IMR-90 (cell line): ENCODE measurements around the gene RTN4IP1. TPM values are rescaled to one million over a fixed set of nuclear protein-coding genes. Genes with fewer than 3 reads are reported as not detected.

Source experiments
- ATAC-seq: fragments of 200-7000 bp; cut with Tn5 transposase; 2 replicates; pipeline ENCODE4 v1.9.1; 2020; ENCODE audit warnings: low read depth, mild to moderate bottlenecking, moderate library complexity
- BruUV-seq: library from RNA; stranded (reverse); fragments of 400-500 nt; replicated peaks from 2 replicates; lab custom pipeline; 2021; lab: Mats Ljungman, UMichigan
- CTCF ChIA-PET: fragments of 300-600 bp; formaldehyde crosslinking; extraction: SDS; loops from one replicate; lab custom pipeline; 2021; ENCODE audit warnings: antibody characterized with exemption; lab: Yijun Ruan, JAX
- POLR2A ChIA-PET: fragments of 300-600 bp; sonication (Branson Sonifier 250); formaldehyde crosslinking; loops from one replicate; lab custom pipeline; 2022; ENCODE audit warnings: antibody characterized with exemption; ENCODE audit not compliant: unreplicated experiment; lab: Charles Lee
- DNase-seq: peaks from one replicate; pipeline ENCODE4 v3.0.0; 2013
- H2AFZ ChIP-seq: replicated peaks from 2 replicates; pipeline ENCODE3; 2013; ENCODE audit warnings: low read length, mild to moderate bottlenecking; ENCODE audit not compliant: poor library complexity
- H2AK5ac ChIP-seq: 2 replicates; pipeline ENCODE4 v1.6.1; 2013; ENCODE audit warnings: low read depth, low read length, inconsistent platforms
- H2AK9ac ChIP-seq: replicated peaks from 2 replicates; pipeline ENCODE3; 2013; ENCODE audit warnings: mild to moderate bottlenecking, low read depth, low read length, moderate library complexity; ENCODE audit not compliant: poor library complexity
- H2BK120ac ChIP-seq: 2 replicates; pipeline ENCODE4 v1.6.1; 2013; ENCODE audit warnings: low read depth, low read length, inconsistent platforms
- H2BK15ac ChIP-seq: 3 replicates; pipeline ENCODE4 v1.6.1; 2013; ENCODE audit warnings: low read depth, low read length, inconsistent platforms
- H2BK20ac ChIP-seq: 2 replicates; pipeline ENCODE4 v1.6.1; 2013; ENCODE audit warnings: low read depth, mild to moderate bottlenecking, inconsistent platforms, low read length, moderate library complexity
- H2BK5ac ChIP-seq: 2 replicates; pipeline ENCODE4 v1.6.1; 2013; ENCODE audit warnings: mild to moderate bottlenecking, low read depth, low read length, inconsistent platforms; ENCODE audit not compliant: poor library complexity, severe bottlenecking
- H3K14ac ChIP-seq: replicated peaks from 2 replicates; pipeline ENCODE4 v1.6.1; 2013; ENCODE audit warnings: low read depth, low read length, inconsistent platforms
- H3K18ac ChIP-seq: 2 replicates; pipeline ENCODE4 v1.6.1; 2013; ENCODE audit warnings: low read depth, low read length, control low read depth
- H3K23ac ChIP-seq: 2 replicates; pipeline ENCODE4 v1.6.1; 2013; ENCODE audit warnings: low read depth, low read length, inconsistent platforms
- H3K27ac ChIP-seq: 2 replicates; pipeline ENCODE4 v1.5.1; 2013; ENCODE audit warnings: mild to moderate bottlenecking, control low read depth, low read length; ENCODE audit not compliant: insufficient read depth
- H3K27me3 ChIP-seq: 2 replicates; pipeline ENCODE4 v1.6.1; 2013; ENCODE audit warnings: low read length; ENCODE audit not compliant: control insufficient read depth, insufficient read depth
- H3K36me3 ChIP-seq: 2 replicates; pipeline ENCODE4 v1.6.1; 2013; ENCODE audit warnings: low read length, mixed read lengths; ENCODE audit not compliant: control insufficient read depth, insufficient read depth
- H3K4ac ChIP-seq: 2 replicates; pipeline ENCODE4 v1.6.1; 2013; ENCODE audit warnings: low read depth, low read length, inconsistent platforms
- H3K4me1 ChIP-seq: 2 replicates; pipeline ENCODE4 v1.6.1; 2013; ENCODE audit warnings: low read length, mixed read lengths; ENCODE audit not compliant: control insufficient read depth, insufficient read depth
- H3K4me2 ChIP-seq: 2 replicates; pipeline ENCODE4 v1.6.1; 2013; ENCODE audit warnings: low read depth, mild to moderate bottlenecking, control low read depth, low read length, moderate library complexity
- H3K4me3 ChIP-seq: 2 replicates; pipeline ENCODE4 v1.5.1; 2013; ENCODE audit warnings: low read depth, mild to moderate bottlenecking, control low read depth, low read length, moderate library complexity; ENCODE audit not compliant: insufficient read depth
- H3K56ac ChIP-seq: 2 replicates; pipeline ENCODE4 v1.6.1; 2013; ENCODE audit warnings: low read length, inconsistent platforms; ENCODE audit not compliant: insufficient read depth; ENCODE audit errors: extremely low read depth
- H3K79me1 ChIP-seq, 2 experiments: 2 replicates each; pipeline ENCODE4 v1.6.1; 2013; ENCODE audit warnings: low read length in 2 of 2, inconsistent platforms in 1 of 2, low read depth in 1 of 2
- H3K9ac ChIP-seq: 2 replicates; pipeline ENCODE4 v1.6.1; 2013; ENCODE audit warnings: low read depth, low read length, control low read depth
- H3K9me1 ChIP-seq: 2 replicates; pipeline ENCODE4 v1.6.1; 2013; ENCODE audit warnings: low read length, inconsistent platforms; ENCODE audit not compliant: insufficient read depth
- H3K9me3 ChIP-seq: 2 replicates; pipeline ENCODE4 v1.6.1; 2013; ENCODE audit warnings: low read length; ENCODE audit not compliant: control insufficient read depth, insufficient read depth
- H4K20me1 ChIP-seq: 2 replicates; pipeline ENCODE4 v1.6.1; 2013; ENCODE audit warnings: low read length, inconsistent platforms; ENCODE audit not compliant: insufficient read depth
- H4K5ac ChIP-seq: 2 replicates; pipeline ENCODE4 v1.6.1; 2013; ENCODE audit warnings: mild to moderate bottlenecking, low read depth, low read length, control low read depth
- H4K8ac ChIP-seq, 2 experiments: 2 replicates each; pipeline ENCODE4 v1.6.1; 2013; ENCODE audit warnings: low read depth in 2 of 2, low read length in 2 of 2, control low read depth in 1 of 2, inconsistent platforms in 1 of 2
- H4K91ac ChIP-seq: 2 replicates; pipeline ENCODE4 v1.6.1; 2013; ENCODE audit warnings: low read depth, low read length, inconsistent platforms; ENCODE audit not compliant: insufficient read depth
- BHLHE40 ChIP-seq: fragments of 150-350 bp; IDR thresholded peaks from 2 replicates; pipeline ENCODE4 v1.6.1; 2016; ENCODE audit warnings: mild to moderate bottlenecking, low read depth, low read length
- CEBPB ChIP-seq: IDR thresholded peaks from 2 replicates; pipeline ENCODE4 v1.6.1; 2012; ENCODE audit warnings: low read depth, low read length, improper control_type of control experiment
- CHD1 ChIP-seq: IDR thresholded peaks from 2 replicates; pipeline ENCODE4 v1.6.1; 2012; ENCODE audit warnings: low read depth, low read length, improper control_type of control experiment
- CTCF ChIP-seq: conservative IDR thresholded peaks from 2 replicates; pipeline ENCODE4 v1.5.1; 2012; ENCODE audit warnings: mild to moderate bottlenecking, low read depth, low read length, improper control_type of control experiment
- FOS ChIP-seq: fragments of 150-350 bp; IDR thresholded peaks from 2 replicates; pipeline ENCODE4 v1.6.1; 2016; ENCODE audit warnings: low read depth, low read length
- MAFK ChIP-seq: IDR thresholded peaks from 2 replicates; pipeline ENCODE4 v1.6.1; 2012; ENCODE audit warnings: low read depth, low read length, improper control_type of control experiment
- MAZ ChIP-seq: IDR thresholded peaks from 2 replicates; pipeline ENCODE4 v1.6.1; 2012; ENCODE audit warnings: low read depth, mild to moderate bottlenecking, low read length, improper control_type of control experiment, moderate library complexity, borderline replicate concordance
- MXI1 ChIP-seq: IDR thresholded peaks from 2 replicates; pipeline ENCODE4 v1.6.1; 2012; ENCODE audit warnings: low read depth, mild to moderate bottlenecking, low read length, moderate library complexity, borderline replicate concordance
- NFE2L2 ChIP-seq: fragments of 150-350 bp; IDR thresholded peaks from 2 replicates; pipeline ENCODE4 v1.6.1; 2016; ENCODE audit warnings: low read depth, mild to moderate bottlenecking, low read length
- POLR2A ChIP-seq: IDR thresholded peaks from 2 replicates; pipeline ENCODE4 v1.6.1; 2012; ENCODE audit warnings: mild to moderate bottlenecking, low read depth, low read length
- RAD21 ChIP-seq: IDR thresholded peaks from 2 replicates; pipeline ENCODE4 v1.6.1; 2012; ENCODE audit warnings: low read length, improper control_type of control experiment
- RCOR1 ChIP-seq: IDR thresholded peaks from 2 replicates; pipeline ENCODE4 v1.6.1; 2012; ENCODE audit warnings: mild to moderate bottlenecking, low read length, improper control_type of control experiment; ENCODE audit not compliant: insufficient replicate concordance
- RFX5 ChIP-seq: IDR thresholded peaks from 2 replicates; pipeline ENCODE4 v1.8.0; 2012; ENCODE audit warnings: low read depth, mild to moderate bottlenecking, low read length, moderate library complexity
- SMC3 ChIP-seq: fragments of 150-350 bp; IDR thresholded peaks from 2 replicates; pipeline ENCODE4 v1.6.1; 2016; ENCODE audit warnings: low read depth, mild to moderate bottlenecking, antibody characterized with exemption, low read length, moderate library complexity
- USF2 ChIP-seq: fragments of 150-350 bp; IDR thresholded peaks from 2 replicates; pipeline ENCODE4 v1.6.1; 2017; ENCODE audit warnings: mild to moderate bottlenecking, antibody characterized with exemption, low read length, low read depth
- WGBS, 2 experiments: methylation state at CpG; one replicate each; pipeline versions ENCODE4 v1.1.5 to v1.1.7; 2013; ENCODE audit warnings: missing lambda C conversion rate in 2 of 2; ENCODE audit not compliant: insufficient read length in 1 of 2; ENCODE audit errors: extremely low coverage in 2 of 2; 5-methylcytosine and 5-hydroxymethylcytosine counted together
- dilution Hi-C: fragments of 300-500 bp; cut with HindIII; formaldehyde crosslinking; loops from one replicate; pipeline ENCODE4 v1.14.3; 2018; ENCODE audit warnings: low sequenced_read_pairs; ENCODE audit not compliant: unreplicated experiment
- in situ Hi-C: fragments of 300-500 bp; cut with MboI; formaldehyde crosslinking; loops from 3 replicates; pipeline ENCODE4 v1.14.3; 2019; ENCODE audit warnings: low sequenced_read_pairs, inconsistent platforms, mixed read lengths
- intact Hi-C: fragments of 100-400 bp; cut with micrococcal nuclease; formaldehyde crosslinking; loops from 2 replicates; pipeline ENCODE4 v1.10.0; 2022
- polyA plus RNA-seq, 3 experiments: library from polyadenylated mRNA; depleted of rRNA; stranded (reverse); fragments of >200 nt; gene quantifications; 2 replicates each; pipeline ENCODE4 v1.2.3, GENCODE V29; 2012; ENCODE audit warnings: low replicate concordance in 1 of 3
- total RNA-seq: library from RNA; depleted of rRNA; stranded (reverse); fragments of >200 nt; gene quantifications from 2 replicates; pipeline ENCODE4 v1.2.3, GENCODE V29; 2012
- TF ChIP-seq, protein P1 (sequence below): fragments of 150-350 bp; IDR thresholded peaks from 2 replicates; pipeline ENCODE4 v1.6.1; 2016; ENCODE audit warnings: low read depth, mild to moderate bottlenecking, low read length, moderate library complexity, borderline replicate concordance

The RTN4IP1 gene
- total and polyA plus RNA-seq, 2 of the 4 experiments (the other 2 are of a cell fraction): 5.7 to 9.9 TPM

GRCh38 chr6:106611030-106611429 is 18.3 kb downstream of the RTN4IP1 start:
- no peaks in the 10 kb centered on the region for H3K4me1 ChIP-seq
- H3K23ac ChIP-seq: no peak overlapping the region
- DNase-seq (no peak), ATAC-seq (no peak)
- H3K36me3 ChIP-seq: no peaks in the 10 kb centered on the region
- no peak overlapping the region for H3K14ac ChIP-seq
- ChIA-PET CTCF (interaction anchor here (1.0 kb wide), 1 partner anchor 11 kb away, joined by 3 read pairs; no protein-coding TSS in a partner anchor), POLR2A (no interaction called here)
- H4K20me1 ChIP-seq: no peaks in the 10 kb centered on the region
- dilution Hi-C loops: no loop called here
- intact Hi-C loops: no loop called here
- no peak overlapping the region for H3K9ac ChIP-seq
- H4K91ac ChIP-seq: no peak overlapping the region
- H2BK5ac ChIP-seq: no peak overlapping the region
- H3K9me3 ChIP-seq: no peaks in the 10 kb centered on the region
- no peak overlapping the region for H2BK20ac ChIP-seq
- no peak overlapping the region for H2AFZ ChIP-seq
- H2BK15ac ChIP-seq: no peak overlapping the region
- H4K5ac ChIP-seq: no peak overlapping the region
- WGBS, 2 experiments: no CpG with 5 or more reads among the region's 2 CpGs
- no peak overlapping the region for H4K8ac ChIP-seq
- no peak overlapping the region for H3K4me2 ChIP-seq
- H3K56ac ChIP-seq: no peak overlapping the region
- H3K18ac ChIP-seq: no peak overlapping the region
- no peak overlapping the region for H3K4ac ChIP-seq
- no peak overlapping the region for H2BK120ac ChIP-seq
- no peak overlapping the region for H2AK9ac ChIP-seq
- in situ Hi-C loops: no loop called here
- no peak overlapping the region for H3K27ac ChIP-seq
- no peaks in the 10 kb centered on the region for H3K79me1 ChIP-seq
- H3K27me3 ChIP-seq: no peaks in the 10 kb centered on the region
- BruUV-seq: no TSS peak
- no peak for TF ChIP-seq FOS
- no peak for TF ChIP-seq RAD21
- no peak for TF ChIP-seq USF2
- TF ChIP-seq SMC3: no peak
- TF ChIP-seq CEBPB: no peak
- no peak for TF ChIP-seq RFX5
- no peak for TF ChIP-seq BHLHE40
- no peak for TF ChIP-seq POLR2A
- no peak for TF ChIP-seq RCOR1
- TF ChIP-seq MAZ: no peak
- TF ChIP-seq CHD1: no peak
- no peak for TF ChIP-seq MXI1
- TF ChIP-seq MAFK: no peak
- TF ChIP-seq CTCF: no peak
- TF ChIP-seq, protein P1, sequence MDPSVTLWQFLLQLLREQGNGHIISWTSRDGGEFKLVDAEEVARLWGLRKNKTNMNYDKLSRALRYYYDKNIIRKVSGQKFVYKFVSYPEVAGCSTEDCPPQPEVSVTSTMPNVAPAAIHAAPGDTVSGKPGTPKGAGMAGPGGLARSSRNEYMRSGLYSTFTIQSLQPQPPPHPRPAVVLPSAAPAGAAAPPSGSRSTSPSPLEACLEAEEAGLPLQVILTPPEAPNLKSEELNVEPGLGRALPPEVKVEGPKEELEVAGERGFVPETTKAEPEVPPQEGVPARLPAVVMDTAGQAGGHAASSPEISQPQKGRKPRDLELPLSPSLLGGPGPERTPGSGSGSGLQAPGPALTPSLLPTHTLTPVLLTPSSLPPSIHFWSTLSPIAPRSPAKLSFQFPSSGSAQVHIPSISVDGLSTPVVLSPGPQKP: no peak
- TF ChIP-seq NFE2L2: no peak
- H3K9me1 ChIP-seq: no peaks in the 10 kb centered on the region
- H3K4me3 ChIP-seq: no peak overlapping the region
- no peak overlapping the region for H2AK5ac ChIP-seq
